ENCODE measurements around the gene ZCWPW1.
"Not testable (repeated sequence)": the region's sequence is repeated elsewhere in the genome, so short reads cannot be mapped to it uniquely, and the experiment has no call there.

Gene ZCWPW1

GRCh38 chr7:100371561-100372171 is 56.8 kb downstream of the ZCWPW1 start:
- DNase-seq: no peak

GRCh38 chr7:100370746-100371145 is 57.8 kb downstream of the ZCWPW1 start:
- no peak for DNase-seq

GRCh38 chr7:100370303-100370702 is 58.2 kb downstream of the ZCWPW1 start:
- no peak for DNase-seq

GRCh38 chr7:100369105-100369504 is 59.4 kb downstream of the ZCWPW1 start:
- peak; percentile 48 for DNase-seq

- DNase-seq: no peak
These were observed 60.6 kb downstream of the ZCWPW1 start for GRCh38 chr7:100367676-100368613.

GRCh38 chr7:100367251-100367620 is 61.3 kb downstream of the ZCWPW1 start:
- DNase-seq: no peak

- no peak for DNase-seq
These were observed 61.9 kb downstream of the ZCWPW1 start for GRCh38 chr7:100366411-100367250.

- not testable (repeated sequence) for DNase-seq
These were observed 62.5 kb downstream of the ZCWPW1 start for GRCh38 chr7:100365998-100366367.

GRCh38 chr7:100364480-100364879 is 64.0 kb downstream of the ZCWPW1 start:
- no peak for DNase-seq

GRCh38 chr7:100363797-100364196 is 64.7 kb downstream of the ZCWPW1 start:
- DNase-seq: not testable (repeated sequence)

- DNase-seq: no peak
These were observed 65.4 kb downstream of the ZCWPW1 start for GRCh38 chr7:100363098-100363497.

GRCh38 chr7:100360135-100360854 is 68.2 kb downstream of the ZCWPW1 start:
- DNase-seq: no peak

- no peak for DNase-seq
These were observed 69.7 kb downstream of the ZCWPW1 start for GRCh38 chr7:100358857-100359212.

GRCh38 chr7:100358027-100358856 is 70.3 kb downstream of the ZCWPW1 start, which contains the start of gene PILRB:
PILRB (plus strand) TSS chr7:100358117; CDS start chr7:100358303, 186 bp downstream.
- DNase-seq: no peak

GRCh38 chr7:100357131-100357561 is 71.4 kb downstream of the ZCWPW1 start:
- no peak for DNase-seq

- no peak for DNase-seq
These were observed 72.0 kb downstream of the ZCWPW1 start for GRCh38 chr7:100356416-100357068.

- DNase-seq: peak; percentile 49
These were observed 74.7 kb downstream of the ZCWPW1 start for GRCh38 chr7:100353685-100354330.

- no peak for DNase-seq
These were observed 75.4 kb downstream of the ZCWPW1 start for GRCh38 chr7:100352984-100353684.

GRCh38 chr7:100352230-100352781 is 76.2 kb downstream of the ZCWPW1 start:
- not testable (repeated sequence) for DNase-seq

- no peak for DNase-seq
These were observed 76.8 kb downstream of the ZCWPW1 start for GRCh38 chr7:100351657-100352058.

All from CD4-positive, alpha-beta T cell treated with Interleukin-21 for 1 hour (primary cell).